ENCODE measurements around the gene COX8A. TPM values are rescaled to one million over a fixed set of nuclear protein-coding genes. Genes with fewer than 3 reads are reported as not detected.

The COX8A gene
- polyA plus RNA-seq, 3 donors, result 348 to 933 (median 669) TPM

Other genes with a start within 250 kb of the COX8A start
- gene ZFTA, start 205.8 kb upstream of the COX8A start, polyA plus RNA-seq, result 10 to 100 TPM in 2 of 3 donors, 1 to 10 TPM in 1; 3.9 to 13.8 (median 12.7) TPM
- 10 to 100 TPM in 1 of 3 donors, 1 to 10 TPM in 2; 2.5 to 10.7 (median 9.7) TPM for gene SPINDOC, start 161.2 kb upstream of the COX8A start, polyA plus RNA-seq
- gene MARK2, start 135.5 kb upstream of the COX8A start, polyA plus RNA-seq, result 10 to 100 TPM; 13.4 to 15.0 (median 14.2) TPM
- gene RCOR2, start 57.5 kb upstream of the COX8A start, polyA plus RNA-seq, result under 1 TPM; 0.27 to 0.59 (median 0.56) TPM
- gene NAA40, start 35.6 kb upstream of the COX8A start, polyA plus RNA-seq, result 10 to 100 TPM in 1 of 3 donors, 1 to 10 TPM in 2; 6.7 to 13.9 (median 7.6) TPM
- gene OTUB1, start 11.8 kb downstream of the COX8A start, polyA plus RNA-seq, result 10 to 100 TPM; 35.3 to 62.4 (median 50.5) TPM
- gene FLRT1, start 61.3 kb downstream of the COX8A start, polyA plus RNA-seq, result under 1 TPM; 0.10 to 0.14 (median 0.11) TPM
- 10 to 100 TPM; 27.6 to 66.7 (median 38.7) TPM for gene MACROD1, start 191.5 kb downstream of the COX8A start, polyA plus RNA-seq
- 10 to 100 TPM; 30.0 to 65.6 (median 46.3) TPM for gene STIP1, start 211.6 kb downstream of the COX8A start, polyA plus RNA-seq
- 10 to 100 TPM in 2 of 3 donors, 1 to 10 TPM in 1; 5.6 to 39.9 (median 26.7) TPM for gene FERMT3, start 232.1 kb downstream of the COX8A start, polyA plus RNA-seq

Data from adipose tissue (tissue), 3 donors.